Measurements from ENCODE around the gene ISM1.

GRCh38 chr20:13322621-13323020 lies 101.5 kb downstream of the ISM1 start:
- TF ChIP-seq MAX (IDR thresholded peaks at IDR 0.05) (no peak), CREB1 (IDR thresholded peaks at IDR 0.05; ENCODE audit: low read depth) (no peak), YY1 (IDR thresholded peaks at IDR 0.05; ENCODE audit: low read depth) (no peak), TAF1 (IDR thresholded peaks at IDR 0.05; ENCODE audit: low read depth) (no peak), RAD21 (IDR thresholded peaks at IDR 0.05; ENCODE audit: low read depth) (no peak), EP300 (IDR thresholded peaks at IDR 0.05; ENCODE audit: borderline replicate concordance) (no peak), NFIC (IDR thresholded peaks at IDR 0.05) (no peak), TCF12 (IDR thresholded peaks at IDR 0.05; ENCODE audit: low read depth) (no peak), EGR1 (IDR thresholded peaks at IDR 0.05) (no peak)
